ENCODE measurements around the gene CCND1. TPM values are rescaled to one million over a fixed set of nuclear protein-coding genes. Genes with fewer than 3 reads are reported as not detected.
"Not testable (repeated sequence)": the region's sequence is repeated elsewhere in the genome, so short reads cannot be mapped to it uniquely, and the experiment has no call there.

Gene CCND1
- total and polyA plus RNA-seq, 4 donors = 59.0 to 226 (median 63.5) TPM

- DNase-seq (ENCODE audit: low read depth in 4 of 6, low spot score in 6 of 6) = peak in 1 of 6 donors; percentile 4
- Histone ChIP-seq H3K36me3 (ENCODE audit: control insufficient read depth, insufficient read depth, low read length) (no peaks in the 10 kb centered on the region), H3K27me3 (ENCODE audit: control insufficient read depth, insufficient read depth, low read length) (no peaks in the 10 kb centered on the region), H3K9me3 (ENCODE audit: control insufficient read depth, insufficient read depth, low read length) (no peaks in the 10 kb centered on the region), H3K4me3 (ENCODE audit: low read depth, low read length) (no peak overlapping the region), H3K4me1 (ENCODE audit: control insufficient read depth, insufficient read depth, low read length) (peaks cover 9% of the 10 kb centered on the region), H3K27ac (ENCODE audit: low read depth, low read length) (no peak overlapping the region)
- WGBS (ENCODE audit: insufficient coverage) = 71% methylated on average over 16 of the region's 16 CpGs
These were observed 25.2 kb upstream of the CCND1 start for GRCh38 chr11:69615545-69616278.

- Histone ChIP-seq H3K9me3 (ENCODE audit: control insufficient read depth, insufficient read depth, low read length) (no peaks in the 10 kb centered on the region), H3K27me3 (ENCODE audit: control insufficient read depth, insufficient read depth, low read length) (no peaks in the 10 kb centered on the region), H3K27ac (ENCODE audit: low read depth, low read length) (no peak overlapping the region), H3K4me1 (ENCODE audit: control insufficient read depth, insufficient read depth, low read length) (peaks cover 9% of the 10 kb centered on the region), H3K36me3 (ENCODE audit: control insufficient read depth, insufficient read depth, low read length) (no peaks in the 10 kb centered on the region), H3K4me3 (ENCODE audit: low read depth, low read length) (no peak overlapping the region)
- no peak for DNase-seq (ENCODE audit: low read depth in 4 of 6, low spot score in 6 of 6)
- 96% methylated on average over 3 of the region's 4 CpGs for WGBS (ENCODE audit: insufficient coverage)
These were observed 23.7 kb upstream of the CCND1 start for GRCh38 chr11:69617220-69617619.

- H3K27me3 ChIP-seq (ENCODE audit: control insufficient read depth, insufficient read depth, low read length) = no peaks in the 10 kb centered on the region
- WGBS (ENCODE audit: insufficient coverage) = 87% methylated on average over 9 of the region's 10 CpGs
- no peaks in the 10 kb centered on the region for H3K9me3 ChIP-seq (ENCODE audit: control insufficient read depth, insufficient read depth, low read length)
- H3K27ac ChIP-seq (ENCODE audit: low read depth, low read length) = no peak overlapping the region
- no peak overlapping the region for H3K4me3 ChIP-seq (ENCODE audit: low read depth, low read length)
- no peaks in the 10 kb centered on the region for H3K36me3 ChIP-seq (ENCODE audit: control insufficient read depth, insufficient read depth, low read length)
- peaks cover 9% of the 10 kb centered on the region for H3K4me1 ChIP-seq (ENCODE audit: control insufficient read depth, insufficient read depth, low read length)
- DNase-seq (ENCODE audit: low read depth in 4 of 6, low spot score in 6 of 6) = no peak
These were observed 23.3 kb upstream of the CCND1 start for GRCh38 chr11:69617682-69618081.

GRCh38 chr11:69618237-69618636, 22.7 kb upstream of the CCND1 start:
- WGBS (ENCODE audit: insufficient coverage) = 94% methylated on average over 8 of the region's 8 CpGs
- H3K4me1 ChIP-seq (ENCODE audit: control insufficient read depth, insufficient read depth, low read length) = peaks cover 9% of the 10 kb centered on the region
- H3K9me3 ChIP-seq (ENCODE audit: control insufficient read depth, insufficient read depth, low read length) = no peaks in the 10 kb centered on the region
- no peak for DNase-seq (ENCODE audit: low read depth in 4 of 6, low spot score in 6 of 6)
- no peak overlapping the region for H3K27ac ChIP-seq (ENCODE audit: low read depth, low read length)
- no peaks in the 10 kb centered on the region for H3K36me3 ChIP-seq (ENCODE audit: control insufficient read depth, insufficient read depth, low read length)
- H3K4me3 ChIP-seq (ENCODE audit: low read depth, low read length) = no peak overlapping the region
- no peaks in the 10 kb centered on the region for H3K27me3 ChIP-seq (ENCODE audit: control insufficient read depth, insufficient read depth, low read length)

GRCh38 chr11:69620683-69621290, 20.2 kb upstream of the CCND1 start:
- DNase-seq (ENCODE audit: low read depth in 4 of 6, low spot score in 6 of 6) = peak in 1 of 6 donors; percentile 6
- Histone ChIP-seq H3K4me1 (ENCODE audit: control insufficient read depth, insufficient read depth, low read length) (peaks cover 7% of the 10 kb centered on the region), H3K27me3 (ENCODE audit: control insufficient read depth, insufficient read depth, low read length) (no peaks in the 10 kb centered on the region), H3K27ac (ENCODE audit: low read depth, low read length) (no peak overlapping the region), H3K9me3 (ENCODE audit: control insufficient read depth, insufficient read depth, low read length) (no peaks in the 10 kb centered on the region), H3K36me3 (ENCODE audit: control insufficient read depth, insufficient read depth, low read length) (no peaks in the 10 kb centered on the region), H3K4me3 (ENCODE audit: low read depth, low read length) (no peak overlapping the region)
- no CpG with 5 or more reads among the region's 2 CpGs for WGBS (ENCODE audit: insufficient coverage)

GRCh38 chr11:69622097-69622681, 18.8 kb upstream of the CCND1 start:
- not testable (repeated sequence) for H3K9me3 ChIP-seq (ENCODE audit: control insufficient read depth, insufficient read depth, low read length); DNase-seq (ENCODE audit: low read depth in 4 of 6, low spot score in 6 of 6); H3K4me1 ChIP-seq (ENCODE audit: control insufficient read depth, insufficient read depth, low read length); H3K36me3 ChIP-seq (ENCODE audit: control insufficient read depth, insufficient read depth, low read length); H3K27ac ChIP-seq (ENCODE audit: low read depth, low read length); H3K4me3 ChIP-seq (ENCODE audit: low read depth, low read length); H3K27me3 ChIP-seq (ENCODE audit: control insufficient read depth, insufficient read depth, low read length)
- 82% methylated on average over 6 of the region's 8 CpGs for WGBS (ENCODE audit: insufficient coverage)

GRCh38 chr11:69624293-69624692, 16.7 kb upstream of the CCND1 start:
- no peak overlapping the region for H3K4me3 ChIP-seq (ENCODE audit: low read depth, low read length)
- H3K9me3 ChIP-seq (ENCODE audit: control insufficient read depth, insufficient read depth, low read length) = no peaks in the 10 kb centered on the region
- H3K27ac ChIP-seq (ENCODE audit: low read depth, low read length) = no peak overlapping the region
- no peaks in the 10 kb centered on the region for H3K36me3 ChIP-seq (ENCODE audit: control insufficient read depth, insufficient read depth, low read length)
- DNase-seq (ENCODE audit: low read depth in 4 of 6, low spot score in 6 of 6) = no peak
- no peaks in the 10 kb centered on the region for H3K27me3 ChIP-seq (ENCODE audit: control insufficient read depth, insufficient read depth, low read length)
- no peaks in the 10 kb centered on the region for H3K4me1 ChIP-seq (ENCODE audit: control insufficient read depth, insufficient read depth, low read length)
- WGBS (ENCODE audit: insufficient coverage) = no CpG with 5 or more reads among the region's 1 CpG

GRCh38 chr11:69625476-69625875, 15.5 kb upstream of the CCND1 start:
- no peak overlapping the region for H3K27ac ChIP-seq (ENCODE audit: low read depth, low read length)
- 90% methylated on average over 2 of the region's 10 CpGs for WGBS (ENCODE audit: insufficient coverage)
- H3K27me3 ChIP-seq (ENCODE audit: control insufficient read depth, insufficient read depth, low read length) = no peaks in the 10 kb centered on the region
- no peaks in the 10 kb centered on the region for H3K36me3 ChIP-seq (ENCODE audit: control insufficient read depth, insufficient read depth, low read length)
- H3K9me3 ChIP-seq (ENCODE audit: control insufficient read depth, insufficient read depth, low read length) = no peaks in the 10 kb centered on the region
- DNase-seq (ENCODE audit: low read depth in 4 of 6, low spot score in 6 of 6) = no peak
- H3K4me3 ChIP-seq (ENCODE audit: low read depth, low read length) = no peak overlapping the region
- H3K4me1 ChIP-seq (ENCODE audit: control insufficient read depth, insufficient read depth, low read length) = no peaks in the 10 kb centered on the region

GRCh38 chr11:69627551-69627950, 13.4 kb upstream of the CCND1 start:
- Histone ChIP-seq H3K9me3 (ENCODE audit: control insufficient read depth, insufficient read depth, low read length) (no peaks in the 10 kb centered on the region), H3K27ac (ENCODE audit: low read depth, low read length) (no peak overlapping the region), H3K36me3 (ENCODE audit: control insufficient read depth, insufficient read depth, low read length) (no peaks in the 10 kb centered on the region), H3K27me3 (ENCODE audit: control insufficient read depth, insufficient read depth, low read length) (no peaks in the 10 kb centered on the region), H3K4me3 (ENCODE audit: low read depth, low read length) (no peak overlapping the region), H3K4me1 (ENCODE audit: control insufficient read depth, insufficient read depth, low read length) (no peaks in the 10 kb centered on the region)
- 94% methylated on average over 11 of the region's 14 CpGs for WGBS (ENCODE audit: insufficient coverage)
- no peak for DNase-seq (ENCODE audit: low read depth in 4 of 6, low spot score in 6 of 6)

- no peaks in the 10 kb centered on the region for H3K9me3 ChIP-seq (ENCODE audit: control insufficient read depth, insufficient read depth, low read length)
- H3K36me3 ChIP-seq (ENCODE audit: control insufficient read depth, insufficient read depth, low read length) = no peaks in the 10 kb centered on the region
- H3K4me3 ChIP-seq (ENCODE audit: low read depth, low read length) = no peak overlapping the region
- H3K4me1 ChIP-seq (ENCODE audit: control insufficient read depth, insufficient read depth, low read length) = peaks cover 2% of the 10 kb centered on the region
- no peak for DNase-seq (ENCODE audit: low read depth in 4 of 6, low spot score in 6 of 6)
- no peak overlapping the region for H3K27ac ChIP-seq (ENCODE audit: low read depth, low read length)
- no peaks in the 10 kb centered on the region for H3K27me3 ChIP-seq (ENCODE audit: control insufficient read depth, insufficient read depth, low read length)
- no CpG with 5 or more reads among the region's 2 CpGs for WGBS (ENCODE audit: insufficient coverage)
These were observed 10.9 kb upstream of the CCND1 start for GRCh38 chr11:69630017-69630416.
